CD4-positive, alpha-beta T cell (primary cell): ENCODE data around the gene RBM33. TPM values are rescaled to one million over a fixed set of nuclear protein-coding genes. Genes with fewer than 3 reads are reported as not detected.

ENCODE experiments used
- ATAC-seq: fragments of 200-7000 bp; cut with Tn5 transposase; one replicate; pipeline ENCODE4 v1.10.0; 2022; ENCODE audit warnings: mild to moderate bottlenecking; ENCODE audit not compliant: poor library complexity
- CTCF ChIA-PET: fragments of 350-600 bp; sonication (Branson Sonifier 250); formaldehyde crosslinking; loops from one replicate; lab custom pipeline; 2021; ENCODE audit warnings: antibody characterized with exemption, inconsistent platforms; lab: Charles Lee
- POLR2A ChIA-PET: fragments of 350-600 bp; sonication (Branson Sonifier 250); formaldehyde crosslinking; loops from one replicate; lab custom pipeline; 2021; ENCODE audit warnings: antibody characterized with exemption, inconsistent platforms; lab: Charles Lee
- DNase-seq, 14 experiments: peaks; one replicate each; pipeline ENCODE4 v3.0.0-alpha.2; 2013 to 2020; ENCODE audit warnings: mixed read lengths in 2 of 14
- H3K27ac ChIP-seq, 2 donors: one replicate each; pipeline versions ENCODE4 v1.5.1 to v1.7.0; 2013; ENCODE audit warnings: low read length in 2 of 2, low read depth in 1 of 2, mild to moderate bottlenecking in 1 of 2
- H3K27me3 ChIP-seq, 2 experiments: 1 replicate in 1 of 2; 2 replicates in 1 of 2; pipeline versions ENCODE4 v1.6.1 to v1.7.0; 2013; ENCODE audit warnings: low read length in 2 of 2, control low read depth in 1 of 2, mild to moderate bottlenecking in 1 of 2, moderate library complexity in 1 of 2; ENCODE audit not compliant: insufficient read depth in 2 of 2, control insufficient read depth in 1 of 2
- H3K36me3 ChIP-seq: one replicate; pipeline ENCODE4 v1.6.1; 2013; ENCODE audit warnings: low read length, control low read depth; ENCODE audit not compliant: insufficient read depth
- H3K4me1 ChIP-seq: one replicate; pipeline ENCODE4 v1.6.1; 2013; ENCODE audit warnings: low read length, control low read depth; ENCODE audit not compliant: insufficient read depth
- H3K4me3 ChIP-seq: one replicate; pipeline ENCODE4 v1.5.1; 2013; ENCODE audit warnings: mild to moderate bottlenecking, low read length, moderate library complexity
- H3K9me3 ChIP-seq, 2 experiments: 1 replicate in 1 of 2; 2 replicates in 1 of 2; pipeline versions ENCODE4 v1.6.1 to v1.7.0; 2013; ENCODE audit warnings: low read length in 2 of 2, mild to moderate bottlenecking in 2 of 2, control low read depth in 1 of 2, moderate library complexity in 1 of 2; ENCODE audit not compliant: control insufficient read depth in 1 of 2, insufficient read depth in 1 of 2
- H3K27ac Mint-ChIP-seq: one replicate; pipeline ENCODE4 v1.8.0; 2020; ENCODE audit warnings: mixed read lengths
- H3K27me3 Mint-ChIP-seq: one replicate; pipeline ENCODE4 v1.8.0; 2021; ENCODE audit warnings: mixed read lengths
- H3K36me3 Mint-ChIP-seq: one replicate; pipeline ENCODE4 v1.8.0; 2021; ENCODE audit warnings: low read depth, mixed read lengths
- H3K4me1 Mint-ChIP-seq: one replicate; pipeline ENCODE4 v1.8.0; 2021; ENCODE audit warnings: low read depth, mixed read lengths
- H3K4me3 Mint-ChIP-seq: one replicate; pipeline ENCODE4 v1.8.0; 2020; ENCODE audit warnings: mild to moderate bottlenecking, mixed read lengths
- H3K9me3 Mint-ChIP-seq: one replicate; pipeline ENCODE4 v1.8.0; 2020; ENCODE audit warnings: mixed read lengths
- CTCF ChIP-seq: fragments of 200-600 bp; IDR thresholded peaks from one replicate; pipeline ENCODE4 v1.8.0; 2022; ENCODE audit warnings: antibody characterized with exemption, mild to moderate bottlenecking
- intact Hi-C, 2 experiments: fragments of 100-400 bp; cut with DNase I in 1 of 2; cut with micrococcal nuclease in 1 of 2; formaldehyde crosslinking; loops; one replicate each; pipeline versions ENCODE4 v1.15.1 to v1.9.0; 2023 to 2025; cut with DNase I, micrococcal nuclease
- total RNA-seq, 174 experiments: library from RNA in 2 of 174; stranded (reverse) in 2 of 174; gene quantifications; one replicate each; pipeline ENCODE4 v1.2.3 and lab custom pipeline; 2021 to 2026

RBM33 gene
- total RNA-seq, 2 experiments from 2014 or later: 178 to 184 TPM

GRCh38 chr7:155692317-155692716, 47.9 kb downstream of the RBM33 start:
- H3K4me3 ChIP-seq: no peak overlapping the region
- ChIA-PET CTCF (interaction anchor here (1.3 to 1.8 kb wide), 2 partner anchors 39 to 93 kb away, joined by 4 to 5 read pairs; no protein-coding TSS in a partner anchor), POLR2A (no interaction called here)
- H3K4me3 Mint-ChIP-seq: no peak overlapping the region
- no peak for TF ChIP-seq CTCF
- no peaks in the 10 kb centered on the region for H3K9me3 ChIP-seq
- H3K4me1 Mint-ChIP-seq: peaks cover 93% of the 10 kb centered on the region
- intact Hi-C loops: loop anchor here in 1 of 2 experiments (10.0 kb wide), 1 partner anchor 48 kb away; the partner anchor contains the start of gene RBM33
- H3K36me3 ChIP-seq: peaks cover 6% of the 10 kb centered on the region
- H3K36me3 Mint-ChIP-seq: peaks cover 76% of the 10 kb centered on the region
- no peaks in the 10 kb centered on the region for H3K27me3 Mint-ChIP-seq
- no peaks in the 10 kb centered on the region for H3K27me3 ChIP-seq
- DNase-seq: peak in 2 of 14 experiments; percentile 9 to 13
- no peak overlapping the region for H3K27ac ChIP-seq
- H3K4me1 ChIP-seq: peaks cover 10% of the 10 kb centered on the region
- H3K9me3 Mint-ChIP-seq: no peaks in the 10 kb centered on the region
- peak overlapping the region; percentile 13 for H3K27ac Mint-ChIP-seq
- ATAC-seq: peak; percentile 48

- no peaks in the 10 kb centered on the region for H3K27me3 Mint-ChIP-seq
- no peaks in the 10 kb centered on the region for H3K27me3 ChIP-seq
- ATAC-seq (no peak), DNase-seq (no peak)
- peaks cover 6% of the 10 kb centered on the region for H3K36me3 ChIP-seq
- intact Hi-C loops: loop anchor here in 1 of 2 experiments (10.0 kb wide), 1 partner anchor 49 kb away; the partner anchor contains the start of gene RBM33
- H3K4me1 Mint-ChIP-seq: peaks cover 92% of the 10 kb centered on the region
- H3K4me3 ChIP-seq: no peak overlapping the region
- TF ChIP-seq CTCF: no peak
- no peaks in the 10 kb centered on the region for H3K9me3 ChIP-seq
- H3K36me3 Mint-ChIP-seq: peaks cover 70% of the 10 kb centered on the region
- H3K4me1 ChIP-seq: peaks cover 10% of the 10 kb centered on the region
- ChIA-PET POLR2A (no interaction called here), CTCF (interaction anchor here (1.1 kb wide), 1 partner anchor 9 kb away, joined by 3 read pairs; no protein-coding TSS in a partner anchor)
- no peak overlapping the region for H3K4me3 Mint-ChIP-seq
- H3K27ac ChIP-seq: no peak overlapping the region
- no peaks in the 10 kb centered on the region for H3K9me3 Mint-ChIP-seq
- no peak overlapping the region for H3K27ac Mint-ChIP-seq
Observed at GRCh38 chr7:155693826-155694225, 49.4 kb downstream of the RBM33 start.

- peaks cover 72% of the 10 kb centered on the region for H3K36me3 Mint-ChIP-seq
- intact Hi-C loops: loop anchor here in 1 of 2 experiments (10.0 kb wide), 1 partner anchor 50 kb away; the partner anchor contains the start of gene RBM33
- ChIA-PET CTCF (no interaction called here), POLR2A (no interaction called here)
- no peaks in the 10 kb centered on the region for H3K27me3 Mint-ChIP-seq
- peaks cover 11% of the 10 kb centered on the region for H3K36me3 ChIP-seq
- ATAC-seq (no peak), DNase-seq (no peak)
- no peaks in the 10 kb centered on the region for H3K9me3 Mint-ChIP-seq
- no peak for TF ChIP-seq CTCF
- no peaks in the 10 kb centered on the region for H3K9me3 ChIP-seq
- H3K4me3 Mint-ChIP-seq: peak overlapping the region; percentile 13
- H3K27ac ChIP-seq: no peak overlapping the region
- peaks cover 10% of the 10 kb centered on the region for H3K4me1 ChIP-seq
- H3K27ac Mint-ChIP-seq: no peak overlapping the region
- H3K4me3 ChIP-seq: no peak overlapping the region
- no peaks in the 10 kb centered on the region for H3K27me3 ChIP-seq
- peaks cover 92% of the 10 kb centered on the region for H3K4me1 Mint-ChIP-seq
Observed at GRCh38 chr7:155694851-155695250, 50.4 kb downstream of the RBM33 start.
